NCI-H2196 treated with DMSO at 0.1 percent for 48 hours (cell line): ENCODE measurements around the gene USP24.

ENCODE experiments used
- DNase-seq: peaks from one replicate; lab custom pipeline; 2025; ENCODE audit not compliant: unreplicated experiment; lab: John Stamatoyannopoulos, UW

Gene USP24

DNA sequence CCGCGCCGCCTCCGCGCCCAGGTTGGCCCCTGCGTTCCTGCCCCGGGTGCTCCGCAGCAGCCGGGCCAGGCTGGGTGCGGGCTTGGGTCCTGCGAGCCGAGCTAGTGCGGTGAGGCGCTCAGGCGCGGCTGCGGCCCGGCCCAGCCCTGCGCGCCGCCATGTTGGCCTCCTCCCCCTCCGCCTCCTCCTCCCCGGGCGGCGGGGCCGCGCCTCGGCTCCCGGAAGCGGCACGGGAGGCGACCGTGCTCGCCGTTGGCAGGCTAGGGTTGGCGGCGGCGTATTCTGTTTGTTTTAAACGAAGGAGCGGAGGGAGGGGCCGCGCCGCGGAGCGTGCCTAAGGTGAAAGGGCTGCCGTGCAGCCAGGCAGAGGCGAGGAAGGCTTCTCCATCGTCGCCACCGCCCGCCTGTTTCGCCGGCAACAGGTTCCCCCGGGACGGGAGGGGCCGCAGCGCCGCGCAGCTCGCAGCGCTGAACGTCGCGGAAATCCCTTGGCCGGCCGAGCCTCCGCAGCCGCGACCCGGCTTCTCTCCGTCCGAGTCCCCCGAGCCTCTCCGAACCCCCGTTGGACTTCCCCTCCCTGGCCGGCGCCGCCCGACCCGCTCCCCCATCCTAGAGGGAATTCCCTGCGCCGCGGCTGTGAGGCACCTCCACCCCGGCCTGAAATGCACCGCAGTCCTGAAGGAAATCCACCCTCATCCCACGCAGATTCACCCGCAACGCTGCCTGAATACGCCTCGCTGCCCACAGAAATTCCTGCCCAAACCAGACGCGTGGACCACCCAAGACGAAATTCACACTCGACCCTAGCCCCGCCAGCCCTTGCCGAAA, at the start of gene USP24:
Gene USP24, minus strand, starts transcription at position 171 of the 828 bp plus-strand sequence. CDS start 251 bp downstream, outside the sequence.
- peak; percentile 54 for DNase-seq

DNA sequence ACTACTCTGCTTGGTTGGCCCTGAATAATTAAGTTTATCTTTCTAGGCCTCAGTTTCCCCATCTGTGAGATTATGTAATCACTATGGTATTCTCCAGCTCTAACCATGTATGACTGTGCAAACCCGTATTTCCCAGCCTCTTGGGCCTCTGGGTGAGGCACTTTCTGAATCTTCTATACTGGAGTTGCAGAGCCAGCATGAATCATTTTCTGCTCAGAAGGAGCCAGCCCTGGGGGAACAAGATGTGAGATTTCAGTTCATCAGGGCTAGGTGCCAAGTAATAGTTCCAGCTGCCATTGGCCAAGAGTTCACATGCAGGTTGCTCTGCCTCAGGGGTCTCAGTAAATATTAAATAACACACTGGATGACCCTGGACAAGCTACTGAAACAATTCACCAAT, 47.7 kb upstream of the USP24 start:
- no peak for DNase-seq

GRCh38 chr1:55259911-55260609, 44.9 kb upstream of the USP24 start:
- DNase-seq, result no peak

- no peak for DNase-seq
Observed at GRCh38 chr1:55257958-55258357, 42.8 kb upstream of the USP24 start.

GRCh38 chr1:55255901-55256300, 40.7 kb upstream of the USP24 start:
- no peak for DNase-seq

- DNase-seq, result peak; percentile 2
Observed at GRCh38 chr1:55252942-55253589, 37.9 kb upstream of the USP24 start.

GRCh38 chr1:55250399-55251075, 35.4 kb upstream of the USP24 start:
- no peak for DNase-seq

GRCh38 chr1:55249646-55250398, 34.7 kb upstream of the USP24 start:
- DNase-seq, result no peak

DNA sequence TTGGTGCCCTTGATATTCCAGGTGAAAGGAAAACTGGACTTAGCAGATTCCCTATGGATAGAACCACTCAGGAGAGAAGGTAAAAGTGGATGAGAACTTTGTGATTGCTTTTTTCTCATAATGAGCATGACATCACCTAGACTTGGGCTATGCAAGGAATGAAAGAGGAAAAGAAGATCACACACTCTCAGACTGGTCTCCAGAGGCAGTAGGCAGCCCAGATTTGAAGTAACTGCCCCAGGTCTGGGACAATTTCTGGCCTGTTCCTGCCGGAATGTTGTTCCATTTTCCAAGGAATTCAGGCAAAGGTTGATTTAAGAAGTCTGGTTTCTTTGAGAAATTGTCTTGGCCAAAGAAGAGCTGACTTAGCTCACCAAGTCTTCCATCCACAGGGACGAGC, 31.7 kb upstream of the USP24 start:
- DNase-seq, result no peak

DNA sequence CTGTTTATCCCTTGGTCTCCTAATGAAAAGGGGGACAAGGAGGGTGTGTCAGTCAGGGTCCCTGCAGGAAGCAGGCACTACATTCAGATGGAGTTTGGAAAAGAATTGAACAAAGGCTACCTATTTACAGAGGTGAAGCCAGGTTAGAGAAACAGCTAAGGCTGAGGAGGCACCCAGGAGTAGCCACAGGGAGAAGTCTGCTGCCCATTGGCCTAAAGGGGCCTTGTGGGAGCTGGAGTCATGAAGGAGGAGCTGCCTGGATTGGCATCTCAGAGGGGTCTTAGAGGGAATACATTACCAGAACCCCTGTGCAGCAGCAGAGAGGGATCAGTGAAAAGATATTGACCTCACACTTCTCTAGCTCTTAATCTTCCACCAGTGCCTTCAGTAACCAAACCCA, 31.2 kb upstream of the USP24 start:
- DNase-seq, result no peak

DNA sequence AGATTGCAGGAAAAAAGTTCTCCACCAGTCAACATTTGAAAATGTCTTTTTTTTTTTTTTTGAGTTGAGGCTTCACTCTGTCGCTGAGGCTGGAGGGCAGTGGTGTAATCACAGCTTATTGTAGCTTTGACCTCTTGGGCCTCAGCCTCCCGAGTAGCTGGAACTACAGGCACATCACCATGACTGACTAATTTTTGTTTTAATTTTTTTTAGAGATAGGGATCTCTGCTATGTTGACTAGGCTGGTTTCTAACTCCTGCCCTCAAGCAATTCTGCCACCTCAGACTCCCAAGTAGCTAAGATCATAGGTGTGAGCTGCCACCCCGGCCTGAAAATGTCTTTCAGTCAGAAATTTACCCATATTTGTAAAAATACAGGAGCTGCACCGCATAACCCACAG, 30.6 kb upstream of the USP24 start:
- no peak for DNase-seq

DNA sequence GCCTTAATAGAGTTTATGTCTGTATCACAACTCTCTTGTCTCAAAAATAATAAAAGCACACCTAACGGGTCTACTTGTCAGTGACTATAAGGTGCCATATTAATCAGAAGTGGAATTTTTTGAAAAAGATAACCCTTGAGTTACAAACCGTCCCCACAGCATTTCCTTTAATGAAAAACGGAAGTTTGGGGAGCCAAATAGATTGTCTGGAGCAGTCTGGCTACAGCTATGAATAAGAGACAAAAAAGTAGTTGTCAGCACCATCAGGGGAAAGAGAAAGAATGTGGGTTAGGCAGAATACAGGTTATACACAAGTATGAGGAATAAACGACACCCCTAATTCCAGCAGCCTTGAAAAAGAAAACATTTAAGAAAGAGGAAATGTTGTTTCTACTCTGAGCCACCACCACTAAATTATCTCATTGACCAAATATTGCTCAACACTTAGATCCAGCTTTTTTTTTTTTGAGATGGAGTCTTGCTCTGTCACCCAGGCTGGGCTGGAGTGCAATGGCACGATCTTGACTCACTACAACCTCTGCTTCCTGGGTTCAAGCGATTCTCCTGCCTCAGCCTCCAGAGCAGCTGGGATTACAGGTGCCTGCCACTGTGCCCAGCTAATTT, 29.4 kb upstream of the USP24 start:
- no peak for DNase-seq

DNA sequence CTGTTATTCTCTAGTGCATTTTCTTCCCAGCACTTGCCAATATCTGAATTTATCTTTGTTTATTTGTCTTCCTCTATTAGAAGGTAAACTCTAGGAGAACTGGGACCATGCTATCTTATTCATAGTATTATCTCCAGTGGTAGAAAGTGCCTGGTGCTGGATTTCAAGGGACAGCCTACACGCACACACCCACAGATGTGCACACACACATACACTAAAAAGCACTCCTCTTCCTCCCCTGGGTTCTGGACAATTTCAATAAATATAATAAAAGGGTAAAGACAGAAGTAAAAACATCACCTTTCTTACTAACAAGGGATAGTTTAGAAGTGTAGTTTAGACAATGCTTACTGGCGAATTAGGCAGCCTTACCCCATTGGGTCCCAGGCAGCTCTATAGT, 28.5 kb upstream of the USP24 start:
- no peak for DNase-seq

GRCh38 chr1:55239548-55239947, 24.4 kb upstream of the USP24 start:
- no peak for DNase-seq

- DNase-seq, result no peak
Observed at GRCh38 chr1:55235722-55236121, 20.6 kb upstream of the USP24 start.

- DNase-seq, result no peak
Observed at GRCh38 chr1:55234016-55234415, 18.9 kb upstream of the USP24 start.

GRCh38 chr1:55233145-55233777, 18.1 kb upstream of the USP24 start:
- no peak for DNase-seq

GRCh38 chr1:55232448-55233144, 17.4 kb upstream of the USP24 start:
- DNase-seq, result no peak

DNA sequence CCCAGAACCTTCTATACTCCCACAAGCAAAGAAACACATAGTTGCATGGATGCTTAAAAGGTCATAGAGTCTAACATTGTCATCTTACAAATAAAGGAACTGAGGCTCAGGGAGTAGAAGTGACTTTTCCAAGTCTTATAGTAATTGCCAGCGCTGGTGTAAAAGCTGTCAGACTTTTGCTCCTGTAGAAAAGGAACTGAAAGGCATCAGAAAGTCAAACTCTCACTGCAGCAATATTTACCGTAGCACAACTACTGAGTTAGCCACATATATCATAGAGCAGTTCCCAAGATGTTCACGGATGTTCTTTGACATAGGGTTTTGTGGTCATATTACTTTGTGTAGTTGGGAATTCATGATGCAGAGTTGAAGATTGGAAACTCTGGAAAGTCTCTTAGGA, 16.6 kb upstream of the USP24 start:
- DNase-seq, result no peak
